HG03432 (cell line): Measurements from ENCODE around the gene ANKS1B.

ENCODE experiments used
- ATAC-seq: cut with Tn5 transposase; IDR thresholded peaks from one replicate; pipeline ENCODE4 v1.9.1; 2021; ENCODE audit warnings: mild to moderate bottlenecking, moderate library complexity; ENCODE audit not compliant: unreplicated experiment

ANKS1B gene

GRCh38 chr12:98724384-98725155 lies 1260.2 kb downstream of the ANKS1B start:
- no peak for ATAC-seq

- ATAC-seq = no peak
Observed at GRCh38 chr12:98721204-98721702, 1263.5 kb downstream of the ANKS1B start.

GRCh38 chr12:98719515-98720504 lies 1264.9 kb downstream of the ANKS1B start:
- peak; percentile 74 for ATAC-seq

- ATAC-seq = no peak
Observed at GRCh38 chr12:98714426-98714825, 1270.3 kb downstream of the ANKS1B start.

DNA sequence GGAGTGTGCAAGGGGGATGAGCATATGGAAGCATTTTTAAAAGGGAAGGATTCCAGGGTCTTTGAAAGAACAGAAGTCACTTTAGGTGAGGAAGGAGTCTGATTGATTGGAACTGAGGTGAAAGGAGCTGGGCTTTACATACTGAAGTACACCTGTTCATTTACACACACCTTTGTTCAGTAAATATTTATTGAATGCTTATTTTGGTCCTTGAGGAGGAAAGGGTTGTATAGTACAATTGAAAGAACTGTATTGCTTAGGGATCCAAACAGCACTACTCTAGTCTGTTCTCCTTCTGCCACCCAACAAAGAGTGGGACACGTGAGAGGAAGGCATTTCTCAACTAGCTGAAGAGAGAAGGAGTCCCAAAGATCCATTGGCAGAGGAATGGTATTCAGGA lies 1275.7 kb downstream of the ANKS1B start:
- no peak for ATAC-seq

DNA sequence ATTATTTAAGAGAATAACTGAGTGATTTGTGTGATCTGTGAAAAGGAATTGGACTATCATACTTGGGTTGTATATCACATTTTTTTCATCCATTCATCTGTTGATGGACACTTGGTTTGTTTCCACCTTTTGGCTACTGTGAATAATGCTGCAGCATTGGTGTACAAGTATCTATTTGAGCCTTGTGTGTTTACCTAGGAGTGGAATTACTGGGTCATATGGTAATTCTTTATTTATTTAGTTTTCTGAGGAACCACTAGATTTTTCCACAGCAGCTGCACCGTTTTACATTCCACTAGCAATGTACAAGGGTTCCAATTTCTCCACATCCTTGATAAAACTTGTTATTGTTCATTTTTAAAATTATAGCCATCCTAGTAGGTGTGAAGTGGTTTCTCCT lies 1283.6 kb downstream of the ANKS1B start:
- ATAC-seq = no peak

- ATAC-seq = no peak
Observed at GRCh38 chr12:98699586-98699985, 1285.2 kb downstream of the ANKS1B start.

- peak; percentile 98 for ATAC-seq
Observed at GRCh38 chr12:98698603-98699463, 1285.9 kb downstream of the ANKS1B start.

DNA sequence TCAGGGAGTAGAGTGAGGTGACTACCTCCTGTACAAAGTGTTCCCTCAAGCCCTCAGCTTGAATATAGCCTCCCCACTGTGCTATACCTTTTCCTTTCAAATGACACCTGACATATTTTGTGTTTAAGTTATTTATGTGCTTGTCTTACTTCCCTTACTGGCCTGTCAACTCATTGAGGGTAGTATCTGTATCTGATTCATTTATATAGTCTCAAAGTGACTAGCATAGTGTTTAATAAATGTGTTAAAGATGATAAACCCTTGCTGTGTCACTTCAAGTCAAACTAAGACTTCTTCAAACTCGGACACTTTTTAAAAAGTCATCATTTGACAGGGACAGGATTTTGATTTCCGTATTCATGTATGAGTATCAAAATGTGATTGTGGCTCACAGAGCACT lies 1287.5 kb downstream of the ANKS1B start:
- no peak for ATAC-seq

DNA sequence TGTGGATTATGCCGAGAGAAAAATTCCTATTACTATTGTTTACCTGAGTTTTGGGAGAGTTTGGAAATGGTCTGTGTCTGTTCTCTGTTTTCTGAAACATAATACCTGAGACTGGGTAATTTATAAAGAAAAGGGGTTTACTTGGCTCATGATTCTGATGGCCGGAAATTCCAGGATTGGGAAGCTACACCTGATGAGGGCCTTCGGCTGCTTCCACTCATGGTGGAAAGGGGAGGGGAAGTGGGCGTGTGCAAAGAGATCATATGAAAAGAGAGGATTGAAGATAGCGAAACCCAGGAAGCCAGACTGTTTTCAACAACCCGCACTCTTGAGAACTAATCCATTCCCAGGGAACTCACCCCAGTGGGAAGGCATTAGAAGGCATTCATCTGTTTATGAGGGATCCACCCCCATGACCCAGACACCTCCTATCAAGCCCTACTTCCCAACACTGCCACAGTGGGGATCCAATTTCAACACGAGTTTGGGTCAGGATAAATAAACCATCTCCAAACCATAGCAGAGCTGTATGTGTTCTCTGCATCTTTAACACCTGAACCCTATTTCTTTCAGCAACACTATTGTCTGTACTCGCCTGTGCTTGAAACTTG lies 1288.6 kb downstream of the ANKS1B start:
- no peak for ATAC-seq

GRCh38 chr12:98691351-98691750 lies 1293.4 kb downstream of the ANKS1B start:
- ATAC-seq = no peak

DNA sequence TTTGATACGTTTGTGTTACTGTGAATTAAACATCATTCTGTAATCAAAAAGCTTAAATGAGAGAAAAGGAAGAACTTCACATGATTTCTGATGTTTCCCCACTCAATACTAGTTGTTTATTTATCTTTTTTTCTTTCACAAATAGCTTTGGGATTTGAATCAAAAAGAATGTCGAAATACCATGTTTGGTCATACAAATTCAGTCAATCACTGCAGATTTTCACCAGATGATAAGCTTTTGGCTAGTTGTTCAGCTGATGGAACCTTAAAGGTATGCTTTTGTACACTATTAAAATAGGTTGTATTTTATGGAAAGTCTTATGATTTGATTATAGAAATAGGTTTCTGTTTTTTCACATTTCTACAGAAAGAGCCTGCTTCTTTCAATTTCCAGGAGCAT lies 1298.1 kb downstream of the ANKS1B start:
- no peak for ATAC-seq
